ENCODE data around the gene CDC45.
"Not testable (repeated sequence)": the region's sequence is repeated elsewhere in the genome, so short reads cannot be mapped to it uniquely, and the experiment has no call there.

Gene CDC45

GRCh38 chr22:19530751-19531150 lies 51.0 kb downstream of the CDC45 start:
- no peak overlapping the region for H3K4me3 ChIP-seq (ENCODE audit: low read depth, low read length)
- TF ChIP-seq CTCF (IDR thresholded peaks at IDR 0.05; ENCODE audit: low read depth, low read length), result no peak

GRCh38 chr22:19531327-19531726 lies 51.6 kb downstream of the CDC45 start:
- H3K4me3 ChIP-seq (ENCODE audit: low read depth, low read length), result not testable (repeated sequence)

GRCh38 chr22:19533049-19533626 lies 53.4 kb downstream of the CDC45 start:
- H3K4me3 ChIP-seq (ENCODE audit: low read depth, low read length), result no peak overlapping the region
- TF ChIP-seq CTCF (IDR thresholded peaks at IDR 0.05; ENCODE audit: low read depth, low read length), result no peak

- H3K4me3 ChIP-seq (ENCODE audit: low read depth, low read length), result no peak overlapping the region
- no peak for TF ChIP-seq CTCF (IDR thresholded peaks at IDR 0.05; ENCODE audit: low read depth, low read length)
Observed at GRCh38 chr22:19533857-19534256, 54.1 kb downstream of the CDC45 start.

GRCh38 chr22:19535001-19535400 lies 55.3 kb downstream of the CDC45 start:
- no peak for TF ChIP-seq CTCF (IDR thresholded peaks at IDR 0.05; ENCODE audit: low read depth, low read length)
- no peak overlapping the region for H3K4me3 ChIP-seq (ENCODE audit: low read depth, low read length)

- TF ChIP-seq CTCF (IDR thresholded peaks at IDR 0.05; ENCODE audit: low read depth, low read length), result no peak
- H3K4me3 ChIP-seq (ENCODE audit: low read depth, low read length), result no peak overlapping the region
Observed at GRCh38 chr22:19536564-19536963, 56.8 kb downstream of the CDC45 start.

GRCh38 chr22:19537941-19538488 lies 58.3 kb downstream of the CDC45 start:
- no peak overlapping the region for H3K4me3 ChIP-seq (ENCODE audit: low read depth, low read length)
- TF ChIP-seq CTCF (IDR thresholded peaks at IDR 0.05; ENCODE audit: low read depth, low read length), result no peak

GRCh38 chr22:19540394-19540793 lies 60.7 kb downstream of the CDC45 start:
- no peak for TF ChIP-seq CTCF (IDR thresholded peaks at IDR 0.05; ENCODE audit: low read depth, low read length)
- H3K4me3 ChIP-seq (ENCODE audit: low read depth, low read length), result no peak overlapping the region
